Astrocyte of the spinal cord (primary cell): ENCODE data around the gene IL1RAPL2.
A peak's percentile ranks its signal among the peaks of the same experiment; 100 is the strongest.
"Not testable (repeated sequence)": the region's sequence is repeated elsewhere in the genome, so short reads cannot be mapped to it uniquely, and the experiment has no call there.

Experiments used
- DNase-seq: peaks from one replicate; pipeline ENCODE4 v3.0.0; 2011; ENCODE audit warnings: low read depth, low spot score
- H3K4me3 ChIP-seq: 2 replicates; pipeline ENCODE4 v1.5.1; 2011; ENCODE audit warnings: low read depth, mild to moderate bottlenecking, low read length, moderate library complexity
- CTCF ChIP-seq: IDR thresholded peaks from 2 replicates; pipeline ENCODE4 v1.5.1; 2012; ENCODE audit warnings: low read depth, mild to moderate bottlenecking, low read length, inconsistent platforms
- in situ Hi-C: cut with HindIII; loops from 2 replicates; pipeline ENCODE4 v1.10.0; 2017; ENCODE audit warnings: low sequenced_read_pairs

IL1RAPL2 gene

GRCh38 chrX:104565791-104566680 is at the start of gene IL1RAPL2:
IL1RAPL2 (plus strand) TSS chrX:104566199.
- in situ Hi-C loops, result no loop called here
- H3K4me3 ChIP-seq, result no peak within 1 kb of the TSS
- peak; percentile 76 for TF ChIP-seq CTCF
- DNase-seq, result peak; percentile 10

- TF ChIP-seq CTCF, result no peak
- in situ Hi-C loops, result no loop called here
- no peak overlapping the region for H3K4me3 ChIP-seq
- no peak for DNase-seq
These were observed 43.6 kb upstream of the IL1RAPL2 start for GRCh38 chrX:104522386-104522785.

- TF ChIP-seq CTCF, result no peak
- in situ Hi-C loops, result no loop called here
- H3K4me3 ChIP-seq, result no peak overlapping the region
- DNase-seq, result no peak
These were observed 42.1 kb upstream of the IL1RAPL2 start for GRCh38 chrX:104523858-104524257.

- in situ Hi-C loops, result no loop called here
- TF ChIP-seq CTCF, result no peak
These were observed 26.9 kb upstream of the IL1RAPL2 start for GRCh38 chrX:104539081-104539480.

GRCh38 chrX:104542447-104542846 is 23.6 kb upstream of the IL1RAPL2 start:
- in situ Hi-C loops, DNase-seq, H3K4me3 ChIP-seq: not testable (repeated sequence)

More at GRCh38 chrX:104539081-104539480, 26.9 kb upstream of the IL1RAPL2 start:
- H3K4me3 ChIP-seq, result no peak overlapping the region
- no peak for DNase-seq

GRCh38 chrX:104564335-104564734 is 1.7 kb upstream of the IL1RAPL2 start:
- TF ChIP-seq CTCF, result no peak
- in situ Hi-C loops, result no loop called here
- DNase-seq, result no peak

GRCh38 chrX:104564921-104565703 is 887 bp upstream of the IL1RAPL2 start:
- no peak overlapping the region for H3K4me3 ChIP-seq
- in situ Hi-C loops, result no loop called here
- DNase-seq, result no peak
- no peak for TF ChIP-seq CTCF

More at GRCh38 chrX:104564335-104564734, 1.7 kb upstream of the IL1RAPL2 start:
- no peak overlapping the region for H3K4me3 ChIP-seq
